HG02970 (cell line): ENCODE results near the gene GADD45B.
"Not testable (repeated sequence)": the region's sequence is repeated elsewhere in the genome, so short reads cannot be mapped to it uniquely, and the experiment has no call there.

Experiments
- ATAC-seq: cut with Tn5 transposase; IDR thresholded peaks from one replicate; pipeline ENCODE4 v1.9.1; 2021; ENCODE audit warnings: mild to moderate bottlenecking, moderate library complexity, moderate number of reproducible peaks; ENCODE audit not compliant: unreplicated experiment, low FRiP score

The GADD45B gene

DNA sequence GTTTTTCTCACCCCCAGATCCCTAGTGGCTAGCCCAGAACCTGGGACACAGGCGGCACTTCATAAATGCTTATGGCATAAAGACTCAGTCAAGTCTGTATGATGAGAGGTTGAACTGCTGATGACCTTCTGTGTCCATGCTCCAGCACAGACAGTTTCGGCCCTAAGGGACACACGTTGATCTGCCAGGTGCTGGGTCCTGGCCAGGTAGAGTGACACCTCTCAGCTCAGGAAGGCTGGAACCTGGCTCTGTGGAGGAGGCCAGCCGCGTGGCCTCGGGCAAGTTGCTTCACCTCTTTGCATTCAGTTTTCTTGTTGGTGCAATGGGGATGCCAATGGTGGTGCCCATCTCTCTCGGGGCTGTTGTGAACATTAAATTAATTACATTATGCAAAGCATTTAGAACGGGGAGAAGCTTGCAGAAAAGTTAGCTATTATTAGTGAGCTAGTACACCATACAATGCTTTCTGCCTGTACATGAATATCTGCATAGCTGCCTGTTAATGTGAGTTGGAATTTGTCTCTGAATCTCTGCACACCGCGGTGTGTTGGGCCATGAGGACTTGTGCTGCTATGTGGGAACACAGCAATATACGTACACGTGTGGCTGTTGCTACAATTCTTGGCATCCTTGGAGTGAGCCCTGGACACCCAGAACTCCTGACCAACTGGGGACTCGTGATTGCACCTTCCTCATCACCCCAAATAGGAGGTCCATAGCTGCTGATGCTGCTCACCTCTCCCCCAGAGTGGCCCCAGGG is 8.4 kb downstream of the GADD45B start:
- no peak for ATAC-seq

DNA sequence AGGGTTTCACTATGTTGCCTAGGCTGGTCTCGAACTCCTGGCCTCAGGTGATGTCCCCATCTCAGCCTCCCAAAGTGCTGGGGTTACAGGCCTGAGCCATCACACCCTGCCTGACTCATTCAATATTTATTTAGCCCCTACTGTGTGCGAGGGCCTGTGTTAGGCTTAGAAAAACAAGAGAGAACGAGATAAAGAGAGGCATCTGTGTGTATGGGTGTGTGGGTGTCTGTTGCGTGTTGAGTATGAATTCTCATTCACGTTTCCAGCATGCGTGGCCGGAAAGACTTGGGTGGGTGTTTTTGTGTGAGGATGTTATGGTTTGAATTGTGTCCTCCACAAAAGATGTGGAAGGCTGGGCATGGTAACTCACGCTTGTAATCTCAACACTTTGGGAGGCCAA is 9.5 kb downstream of the GADD45B start:
- no peak for ATAC-seq

DNA sequence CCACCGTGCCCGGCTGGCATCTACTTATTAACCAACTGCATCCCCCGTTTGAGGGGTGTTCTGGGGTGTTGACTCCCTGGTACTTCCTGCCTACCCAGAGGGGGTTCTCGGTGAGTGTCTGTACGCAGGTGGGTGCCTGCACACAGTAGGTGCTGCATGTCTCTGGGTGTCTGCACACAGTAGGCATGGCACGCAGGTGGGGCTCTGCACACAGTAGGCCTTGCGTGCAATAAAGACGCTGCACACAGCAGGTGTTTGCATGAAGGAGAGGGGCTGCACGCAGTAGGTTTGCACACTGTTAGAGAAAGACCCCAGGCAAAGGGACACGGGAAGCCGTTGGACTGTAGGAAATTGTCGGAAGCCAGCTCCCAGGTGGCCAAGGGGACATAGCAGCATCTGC is 11.2 kb downstream of the GADD45B start:
- ATAC-seq = no peak

DNA sequence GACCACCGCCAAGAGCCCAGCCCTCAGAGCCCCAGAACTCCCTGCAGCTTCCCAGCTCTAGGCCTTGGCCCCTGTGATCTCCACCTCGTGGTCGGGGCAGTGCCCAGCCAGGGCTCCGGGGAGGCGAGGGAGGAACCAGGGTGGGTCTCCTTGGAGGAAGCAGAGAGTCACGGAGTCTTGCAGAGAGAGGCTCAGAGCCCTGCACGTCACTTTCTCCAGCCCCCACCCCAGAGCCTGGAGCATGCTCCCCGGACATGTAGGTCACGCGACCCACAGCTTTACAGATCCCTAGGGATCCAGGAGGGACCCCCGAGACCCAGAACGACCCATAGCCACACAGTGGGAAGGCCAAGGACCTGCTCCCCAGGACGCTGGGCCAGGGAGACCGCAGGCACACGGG is 11.9 kb downstream of the GADD45B start:
- no peak for ATAC-seq

DNA sequence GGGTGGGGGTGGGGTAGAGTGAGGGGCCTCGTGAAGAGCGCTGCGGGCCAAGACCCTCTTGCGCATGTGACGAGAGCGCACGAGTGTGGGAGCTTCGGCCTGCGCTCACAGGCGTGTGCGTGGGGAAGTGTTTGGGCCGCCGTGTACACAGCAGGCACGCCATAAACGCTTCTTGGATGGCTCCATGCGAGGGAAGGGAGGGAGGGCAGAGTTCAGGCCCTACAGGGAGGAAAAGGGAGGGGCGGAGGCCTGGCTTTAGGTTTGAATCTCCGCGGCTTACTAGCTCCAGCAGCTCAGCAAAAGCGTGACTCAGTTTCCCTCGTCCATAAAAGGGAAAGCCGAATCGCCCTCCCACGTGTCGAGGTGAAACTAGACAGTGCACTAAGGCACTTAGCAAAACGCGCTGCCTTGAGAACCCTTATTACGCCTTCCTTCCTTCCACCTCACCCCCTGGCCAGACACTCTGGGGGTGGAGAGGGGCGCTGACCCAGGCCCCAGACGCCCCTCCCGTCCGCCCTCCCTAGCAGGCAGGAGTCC is 12.5 kb downstream of the GADD45B start:
- ATAC-seq = no peak

DNA sequence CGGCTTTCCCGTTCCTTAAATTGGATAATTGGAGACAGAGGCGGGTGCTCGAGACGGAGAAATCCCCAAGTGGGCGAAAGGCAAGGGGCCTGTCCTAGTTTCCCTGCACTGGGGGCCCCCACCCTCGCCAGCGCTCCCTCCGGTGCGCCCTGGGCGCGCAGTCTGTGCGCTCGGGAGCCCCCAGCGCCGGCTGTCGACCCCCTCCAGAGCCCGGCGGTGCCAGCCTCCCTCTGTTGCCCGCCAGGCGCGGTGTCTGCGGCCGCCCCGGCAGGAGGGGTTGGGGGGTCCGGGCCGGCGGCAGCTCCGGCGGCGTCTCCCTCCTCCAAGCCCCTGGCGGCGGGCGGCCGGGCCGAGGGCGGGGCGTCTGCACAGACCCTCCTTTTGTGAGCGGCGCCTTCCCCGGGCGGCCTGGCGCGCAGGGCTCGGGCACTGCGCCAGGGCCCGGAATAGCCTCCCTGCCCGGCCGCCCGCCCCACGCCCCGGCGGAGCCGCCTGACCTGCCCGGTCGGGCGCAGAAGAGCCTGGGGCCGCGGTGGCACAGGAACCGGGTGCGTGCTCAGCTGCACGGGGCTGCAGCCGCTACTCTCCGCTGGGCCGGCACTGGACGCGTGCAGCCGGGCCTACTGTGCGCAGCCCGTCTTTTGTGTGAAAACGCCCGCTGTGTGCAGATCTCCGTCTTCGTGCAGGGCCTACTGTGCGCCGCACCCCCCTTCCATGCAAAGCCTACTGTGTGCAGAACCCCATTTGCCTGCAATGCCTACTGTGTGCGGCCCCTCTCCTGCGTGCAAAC is 13.2 kb downstream of the GADD45B start:
- no peak for ATAC-seq

DNA sequence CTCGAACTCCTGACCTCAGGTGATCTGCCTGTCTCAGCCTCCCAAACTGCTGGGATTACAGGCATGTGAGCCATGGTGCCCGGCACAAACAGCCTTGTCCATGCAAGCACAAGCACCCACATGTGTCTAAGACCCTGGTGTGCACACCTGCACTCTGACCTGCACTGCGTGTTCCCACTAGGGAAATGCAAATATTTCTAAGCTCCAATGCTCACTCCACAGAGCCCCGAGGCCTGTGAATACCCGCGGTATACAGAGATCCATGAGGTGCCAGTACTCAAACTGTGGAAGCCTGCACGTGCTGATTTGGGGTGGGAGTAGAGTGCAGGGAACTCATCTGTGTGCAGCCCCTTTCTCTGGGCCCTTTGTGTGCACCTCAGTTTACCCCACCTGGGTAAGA is 14.7 kb downstream of the GADD45B start:
- no peak for ATAC-seq

DNA sequence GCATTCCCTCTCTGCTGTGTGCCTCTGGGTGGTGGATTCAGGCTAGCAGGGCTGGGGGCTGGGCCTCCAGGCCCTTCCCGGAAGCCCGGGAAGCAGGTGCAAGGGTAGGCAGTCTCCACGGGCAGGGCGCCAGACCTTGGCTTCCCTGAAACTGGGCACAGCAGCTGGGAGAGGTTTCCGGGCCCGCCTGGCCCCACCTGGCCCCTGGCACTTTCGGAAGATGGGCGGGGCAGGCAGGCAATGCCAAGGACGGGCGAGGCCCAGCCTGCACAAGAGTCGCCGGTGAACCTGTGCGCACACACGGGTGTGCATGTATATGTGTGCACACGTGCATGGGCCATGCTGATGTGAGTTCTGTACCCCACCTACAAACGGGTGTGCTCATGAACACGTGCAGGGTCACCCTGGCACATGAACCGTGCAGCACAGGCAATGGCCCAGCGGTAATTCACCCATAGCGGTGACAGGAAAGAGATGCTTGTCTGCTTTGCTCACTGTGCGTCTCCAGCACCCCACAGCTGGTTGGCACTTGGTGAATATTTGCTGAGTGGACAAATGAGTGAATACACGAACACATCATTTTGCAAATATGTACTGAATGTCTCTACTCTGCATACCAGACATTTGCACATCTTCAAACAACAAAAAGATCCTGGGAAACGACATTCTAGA is 15.3 kb downstream of the GADD45B start:
- ATAC-seq = no peak

DNA sequence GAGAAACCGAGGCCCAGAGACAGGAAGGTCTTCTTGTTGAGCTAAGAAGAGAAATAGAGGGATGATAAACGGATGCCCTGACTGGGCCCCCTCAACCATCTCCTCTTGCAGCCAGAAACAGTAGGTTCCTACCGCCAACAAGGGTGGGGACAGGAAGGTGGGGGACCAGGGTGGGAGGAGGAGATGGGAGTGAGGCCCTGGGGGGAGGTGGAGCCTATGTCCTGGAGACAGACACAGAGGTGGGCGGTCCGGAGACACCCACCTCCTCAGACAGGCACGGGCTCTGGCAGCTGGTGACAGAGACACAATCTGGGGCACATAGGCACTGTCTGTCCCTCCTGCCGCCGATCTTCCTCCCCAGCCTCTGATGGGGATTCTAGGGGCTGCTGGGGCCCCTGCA is 16.9 kb downstream of the GADD45B start:
- ATAC-seq = no peak

DNA sequence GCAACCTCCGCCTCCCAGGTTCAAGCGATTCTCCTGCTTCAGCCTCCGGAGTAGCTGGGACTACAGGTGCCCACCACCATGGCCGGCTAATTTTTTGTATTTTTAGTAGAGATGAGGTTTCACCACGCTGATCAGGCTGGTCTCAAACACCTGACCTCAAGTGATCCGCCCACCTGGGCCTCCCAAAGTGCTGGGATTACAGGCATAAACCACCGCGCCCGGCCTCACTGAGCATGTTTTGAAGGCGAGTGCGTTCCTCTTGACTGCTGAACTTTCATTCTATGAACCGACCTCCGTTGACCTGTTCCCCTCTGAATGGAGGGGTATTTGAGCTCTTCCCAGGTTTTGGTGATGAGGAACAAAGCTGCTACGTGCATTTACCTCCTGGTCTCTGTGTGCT is 17.5 kb downstream of the GADD45B start:
- not testable (repeated sequence) for ATAC-seq

DNA sequence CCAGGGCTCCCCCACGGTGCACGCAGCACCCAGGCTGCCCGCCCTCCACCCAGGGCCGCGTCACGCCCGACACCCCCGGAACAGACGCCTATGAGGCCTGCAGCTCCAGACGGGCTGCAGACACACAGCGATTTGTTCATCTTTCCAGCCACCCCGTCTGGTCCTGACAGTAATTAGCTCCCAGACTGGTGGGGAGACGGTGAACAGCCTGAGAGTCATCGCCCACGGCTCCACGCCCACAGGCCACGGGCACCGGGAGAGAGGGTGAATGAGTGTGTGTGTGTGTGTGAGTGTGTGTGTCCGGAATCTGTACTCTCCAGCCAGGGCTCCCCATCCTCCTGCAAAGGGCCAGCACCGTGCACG is 18.1 kb downstream of the GADD45B start:
- ATAC-seq = no peak

DNA sequence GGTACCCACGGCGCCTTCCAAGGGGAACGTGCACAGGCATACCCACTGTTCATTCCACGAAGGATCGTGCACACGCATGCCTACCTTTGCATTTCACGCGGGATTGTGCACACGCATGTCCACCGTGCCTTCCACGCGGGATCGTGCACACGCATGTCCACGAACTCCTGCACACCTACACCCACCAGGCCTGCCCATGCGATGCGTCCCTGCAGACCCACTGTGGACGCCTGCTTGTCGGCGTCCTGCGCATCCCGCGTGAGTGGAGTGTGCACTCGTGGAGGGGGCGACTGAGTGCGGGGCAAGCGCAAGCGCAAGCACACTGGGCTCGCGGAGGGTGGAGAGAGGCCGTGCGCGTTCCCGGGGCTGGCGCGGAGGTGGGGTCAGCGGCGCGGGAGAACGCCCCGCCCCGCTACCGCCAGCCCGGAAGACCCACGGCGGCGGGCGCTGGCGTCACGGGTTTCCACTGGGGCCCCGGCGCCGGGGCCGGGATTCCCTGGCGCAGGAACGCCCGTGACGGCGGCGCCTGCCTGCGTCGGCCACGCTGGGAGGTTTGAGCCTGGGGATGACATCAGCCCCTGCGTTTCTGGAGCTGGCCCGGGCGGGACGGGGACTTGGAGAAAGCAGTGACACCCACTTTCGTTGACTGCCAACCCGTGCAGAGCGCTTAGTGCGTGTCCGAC is 18.7 kb downstream of the GADD45B start:
- no peak for ATAC-seq

DNA sequence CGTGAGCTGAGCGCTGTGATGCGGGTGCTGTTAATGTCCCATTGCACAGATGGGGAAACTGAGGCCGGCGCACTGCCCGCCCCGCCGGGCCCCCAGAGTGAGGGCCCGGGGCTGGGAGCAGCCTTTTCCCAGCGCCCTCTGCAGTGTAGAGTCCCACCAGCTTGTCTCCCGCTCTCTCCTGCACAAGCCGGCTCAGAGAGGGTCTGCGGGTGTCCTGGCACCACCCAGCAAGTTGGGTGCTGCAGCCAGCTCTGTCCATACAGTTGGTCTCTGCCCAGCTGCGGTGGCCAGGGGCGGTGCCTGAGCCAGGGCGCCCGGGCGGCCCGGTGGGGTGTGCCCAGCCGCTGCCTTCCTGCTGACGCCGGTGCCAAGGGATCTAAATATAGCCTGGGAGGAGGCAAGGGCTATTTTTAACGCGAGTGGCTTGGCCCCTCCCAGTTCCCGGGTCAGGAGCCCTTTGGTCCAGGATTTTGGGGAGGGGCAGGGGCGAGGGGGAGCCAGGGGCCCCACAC is 19.3 kb downstream of the GADD45B start:
- no peak for ATAC-seq

DNA sequence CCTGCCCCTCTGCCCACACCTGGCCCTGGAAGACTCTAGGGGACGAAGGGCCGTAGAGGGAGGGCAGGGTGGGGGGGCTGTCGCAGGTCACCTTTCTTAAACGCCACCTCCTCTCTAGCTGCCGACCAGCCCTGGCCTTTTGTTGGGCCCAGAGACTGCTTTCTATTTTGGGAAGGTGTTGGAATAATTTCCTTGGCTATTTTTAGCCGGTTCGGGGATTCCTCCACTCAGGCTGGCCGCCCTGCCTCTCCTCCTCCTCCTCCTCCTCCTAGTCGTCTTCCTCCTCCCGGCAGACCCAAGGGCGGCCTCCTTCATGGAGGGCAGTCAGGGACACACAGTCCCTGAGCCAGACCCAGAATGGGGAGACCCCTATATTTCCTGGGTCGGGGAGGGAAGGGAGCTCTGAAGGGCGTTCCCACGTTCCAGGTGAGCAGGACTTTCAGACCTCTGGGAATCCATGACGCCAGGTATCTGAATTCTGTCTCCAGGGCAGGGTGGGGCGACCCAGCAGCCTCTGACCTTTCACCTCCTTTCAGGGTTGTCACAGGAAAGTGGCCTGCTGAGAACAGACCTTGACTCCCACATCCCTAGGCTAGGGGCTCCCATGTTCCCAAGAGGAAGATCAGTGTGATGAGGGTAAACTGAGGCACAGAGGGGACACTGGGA is 19.9 kb downstream of the GADD45B start:
- ATAC-seq = no peak

DNA sequence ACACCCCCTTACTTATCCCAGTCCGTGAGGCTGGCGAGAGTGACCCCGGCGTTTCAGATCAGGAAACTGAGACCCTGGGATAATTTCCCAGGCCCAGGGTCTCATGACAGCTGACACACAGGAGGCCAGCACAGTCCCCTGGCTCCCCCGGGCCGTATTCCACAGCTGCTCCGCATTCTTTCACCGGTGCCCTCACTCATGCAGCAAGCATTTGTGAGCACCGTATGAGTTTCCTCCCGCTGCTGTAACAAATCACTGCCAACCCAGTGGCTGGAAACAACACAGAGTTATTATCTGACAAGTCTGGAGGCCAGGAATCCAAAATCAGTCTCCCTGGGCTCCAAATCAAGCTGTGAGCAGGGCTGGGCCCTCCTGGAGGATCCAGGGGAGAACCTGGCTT is 21.3 kb downstream of the GADD45B start:
- ATAC-seq = no peak

DNA sequence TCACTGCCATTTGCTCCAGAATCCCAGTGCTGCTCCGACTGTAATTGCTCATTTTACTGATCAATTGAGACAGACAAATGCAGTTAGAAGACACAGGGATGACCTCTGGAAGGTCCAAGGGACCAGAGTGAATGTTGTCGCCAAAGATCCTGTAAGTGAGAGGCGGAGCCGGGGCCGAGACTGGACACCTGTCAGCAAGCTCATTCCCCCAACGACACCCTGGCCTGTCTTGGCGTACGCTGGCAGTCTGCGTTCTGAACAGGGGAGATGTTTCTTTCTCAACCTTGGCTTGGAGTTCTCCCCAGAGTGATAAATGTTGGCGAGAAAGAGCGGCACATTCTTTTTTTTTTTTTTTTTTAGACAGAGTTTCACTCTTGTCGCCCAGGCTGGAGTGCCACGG is 24.2 kb downstream of the GADD45B start:
- no peak for ATAC-seq

DNA sequence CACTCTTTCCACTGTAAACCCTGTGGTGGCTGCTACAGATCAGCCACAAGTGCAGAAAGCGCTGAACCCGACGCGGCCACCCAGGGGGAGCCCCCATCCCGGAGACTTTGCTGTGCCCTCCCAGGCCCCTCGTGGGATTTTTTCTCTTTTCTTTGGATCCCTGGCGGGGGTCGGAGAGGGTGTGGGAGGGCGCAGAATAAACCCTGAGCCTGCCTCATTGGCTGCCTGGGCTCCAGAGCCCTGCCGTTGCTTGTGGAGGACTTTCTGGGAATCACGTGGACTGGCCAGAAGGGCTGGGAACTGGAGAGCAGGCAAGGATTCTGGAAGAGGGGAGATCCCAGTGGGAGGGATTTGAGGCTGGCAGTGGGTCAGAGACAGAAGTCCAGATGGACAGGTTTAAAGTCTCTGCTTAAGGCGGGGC is 24.9 kb downstream of the GADD45B start:
- no peak for ATAC-seq

DNA sequence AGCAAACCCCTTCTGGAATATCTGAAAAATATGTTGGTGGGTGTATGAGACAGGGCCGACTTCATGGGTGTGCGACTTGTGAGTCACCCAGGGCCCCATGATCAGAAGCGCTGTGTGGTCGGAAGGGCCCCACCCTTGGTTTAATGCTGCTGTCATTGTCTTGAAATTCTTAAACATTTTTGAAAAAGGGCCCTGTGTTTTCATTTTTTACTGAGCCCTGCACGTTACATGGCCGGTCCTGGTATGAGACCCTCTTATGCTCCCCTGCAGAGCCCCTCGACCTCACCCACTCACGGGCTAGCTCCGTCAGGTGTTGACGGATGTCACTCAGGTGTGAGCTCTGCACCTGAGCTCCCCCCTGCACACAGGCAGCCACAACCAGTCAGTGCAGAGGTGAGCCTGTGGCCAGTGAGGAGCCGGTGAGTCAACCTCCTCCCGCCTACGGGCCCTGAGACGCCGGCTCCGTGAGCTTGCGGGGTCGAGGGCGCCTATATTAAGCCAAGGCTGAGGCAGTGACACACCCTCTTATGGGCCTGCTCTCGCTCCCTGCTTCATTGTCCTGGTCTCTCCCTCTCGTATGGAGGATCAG is 27.7 kb downstream of the GADD45B start:
- ATAC-seq = no peak

DNA sequence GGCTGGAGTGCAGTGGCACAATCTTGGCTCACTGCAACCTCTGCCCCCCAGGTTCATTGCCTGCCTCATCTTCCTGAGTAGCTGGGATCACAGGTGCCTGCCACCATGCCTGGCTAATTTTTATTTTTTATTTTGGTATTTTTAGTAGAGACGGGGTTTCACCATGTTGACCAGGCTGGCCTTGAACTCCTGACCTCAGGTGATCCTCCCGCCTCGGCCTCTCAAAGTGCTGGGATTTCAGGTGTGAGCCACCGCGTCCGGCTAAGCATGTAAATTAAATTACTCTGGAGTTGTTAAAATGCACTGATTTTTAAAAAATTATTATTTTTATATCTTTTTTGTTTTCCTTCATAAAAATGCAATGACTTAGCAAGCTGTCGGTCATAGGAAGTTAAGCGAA is 30.7 kb downstream of the GADD45B start:
- ATAC-seq = not testable (repeated sequence)

DNA sequence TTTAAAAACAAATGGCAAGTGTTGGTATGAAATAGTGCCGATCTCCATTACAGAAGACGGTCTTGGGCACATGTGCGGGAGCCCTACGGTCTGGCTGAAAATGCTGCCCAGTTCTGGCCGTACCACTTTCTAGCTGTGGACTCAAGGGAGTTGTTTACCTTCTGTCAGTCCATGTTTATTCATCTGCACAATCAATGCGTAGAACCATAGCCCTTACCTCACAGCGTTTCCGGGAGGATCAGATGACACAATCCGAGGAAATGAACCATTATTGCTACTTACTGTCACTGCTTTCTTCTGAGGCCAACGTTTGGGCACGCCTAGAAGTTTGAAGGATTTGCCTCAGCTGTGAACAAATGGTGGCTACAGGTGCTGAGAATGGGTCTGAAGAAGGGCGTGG is 31.2 kb downstream of the GADD45B start:
- no peak for ATAC-seq
